ENCODE measurements around the gene VPS72.

- TF ChIP-seq CTCF (IDR thresholded peaks at IDR 0.05 in 2 of 3, conservative IDR thresholded peaks at IDR 0.05 in 1 of 3; ENCODE audit: borderline replicate concordance in 1 of 3, insufficient read depth in 1 of 3, low read depth in 2 of 3, low read length in 2 of 3) (peak in 2 of 3 experiments; percentile 18 to 29; a peak in 1 of 6 replicates), ZNF274 (IDR thresholded peaks at IDR 0.05; ENCODE audit: low read depth, low read length) (no peak), EZH2phosphoT487 (IDR thresholded peaks at IDR 0.05; ENCODE audit: borderline replicate concordance) (no peak), POLR2AphosphoS5 (IDR thresholded peaks at IDR 0.05; ENCODE audit: low read depth, low read length) (no peak), CEBPB (IDR thresholded peaks at IDR 0.05; ENCODE audit: low read depth) (no peak), EZH2 (IDR thresholded peaks at IDR 0.05) (no peak)
These were observed 54.3 kb downstream of the VPS72 start for GRCh38 chr1:151135433-151136385.

All from HCT116 (cell line).